IPS DF 4.7 (cell line): ENCODE measurements around the gene RGS17.

Experiments
- DNase-seq: peaks from one replicate; pipeline ENCODE4 v3.0.0-alpha.2; 2013; ENCODE audit warnings: low spot score; ENCODE audit errors: extremely low read depth

RGS17 gene

DNA sequence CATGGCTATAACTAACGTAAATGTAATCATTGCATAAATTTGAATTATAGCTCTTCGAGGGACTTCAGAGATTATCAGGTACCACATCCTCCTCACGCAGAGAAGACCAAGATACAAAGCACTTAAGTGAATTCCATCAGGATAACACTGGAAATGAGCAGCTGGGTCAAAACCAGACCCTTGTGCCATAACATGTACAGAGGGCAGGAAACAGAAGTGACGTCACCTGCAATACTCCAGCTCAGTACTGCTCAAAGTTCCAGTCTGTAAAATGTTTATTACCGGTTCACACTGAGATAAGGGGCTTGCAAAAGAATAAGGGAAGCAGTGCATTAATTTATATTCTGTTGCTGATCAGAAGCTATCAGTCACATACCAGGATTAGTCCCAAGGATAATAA is 45.8 kb downstream of the RGS17 start:
- no peak for DNase-seq

GRCh38 chr6:153084393-153084792 is 46.7 kb downstream of the RGS17 start:
- no peak for DNase-seq

GRCh38 chr6:153083869-153084268 is 47.2 kb downstream of the RGS17 start:
- DNase-seq = no peak

GRCh38 chr6:153081914-153082313 is 49.2 kb downstream of the RGS17 start:
- no peak for DNase-seq

DNA sequence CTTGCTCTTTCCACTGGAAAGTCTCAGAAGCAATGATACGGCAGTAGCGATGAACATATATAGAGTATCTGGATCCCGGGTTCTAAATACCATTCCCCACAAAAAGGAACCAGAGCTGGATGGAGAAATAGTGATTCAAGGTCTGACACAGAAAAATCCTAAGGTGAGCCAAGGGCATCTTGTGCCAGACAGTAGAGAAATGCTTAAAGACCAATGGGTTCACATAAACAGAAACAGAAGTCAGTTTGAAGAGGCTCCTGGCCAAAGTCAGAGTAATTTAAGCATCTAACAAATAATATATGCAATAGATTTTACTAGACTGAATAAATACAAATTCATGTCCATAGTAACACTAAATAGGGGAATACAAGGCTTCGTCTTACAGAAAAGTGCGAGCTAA is 54.7 kb downstream of the RGS17 start:
- DNase-seq = no peak

GRCh38 chr6:153074761-153075160 is 56.3 kb downstream of the RGS17 start:
- DNase-seq = no peak

- no peak for DNase-seq
Measured at GRCh38 chr6:153073841-153074240, 57.2 kb downstream of the RGS17 start.

GRCh38 chr6:153070756-153071155 is 60.3 kb downstream of the RGS17 start:
- DNase-seq = no peak

DNA sequence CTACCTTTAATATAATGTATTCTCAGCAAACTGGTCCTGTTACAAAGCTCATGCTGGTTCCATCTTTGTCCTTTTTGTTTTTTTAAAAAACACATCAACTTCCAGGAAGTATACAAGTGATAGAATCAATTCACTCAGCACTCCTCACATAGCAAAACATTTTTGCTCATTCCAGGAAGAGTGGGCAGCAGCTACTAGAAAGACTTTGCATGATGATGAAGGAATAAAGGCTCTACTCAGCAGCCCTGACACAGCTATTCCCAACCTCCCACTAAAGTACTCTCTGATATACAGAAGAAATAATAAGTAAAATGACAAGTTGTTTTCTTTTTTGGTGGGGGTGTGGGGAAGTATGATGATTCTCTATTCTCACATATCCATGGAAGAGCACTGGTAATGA is 61.2 kb downstream of the RGS17 start:
- DNase-seq = no peak

- no peak for DNase-seq
Measured at GRCh38 chr6:153065222-153065621, 65.9 kb downstream of the RGS17 start.

DNA sequence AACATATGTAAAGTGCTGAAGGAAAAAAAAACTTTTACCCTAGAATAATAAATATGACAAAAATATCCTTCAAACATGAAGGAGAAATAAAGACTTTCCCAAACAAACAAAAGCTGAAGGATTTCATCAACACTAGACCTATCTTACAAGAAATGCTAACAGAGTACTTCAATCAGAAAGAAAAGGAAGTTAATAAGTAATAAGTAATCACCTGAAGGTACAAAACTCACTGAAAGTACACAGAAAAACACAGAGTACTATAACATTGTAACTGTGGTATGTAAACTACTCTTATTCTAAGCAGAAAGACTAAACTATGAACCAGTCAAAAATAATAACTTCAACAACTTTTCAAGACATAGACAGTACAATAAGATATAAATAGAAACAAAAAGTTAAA is 67.1 kb downstream of the RGS17 start:
- DNase-seq = no peak

GRCh38 chr6:153062516-153062915 is 68.6 kb downstream of the RGS17 start:
- no peak for DNase-seq

- peak; percentile 5 for DNase-seq
Measured at GRCh38 chr6:153059757-153060156, 71.3 kb downstream of the RGS17 start.

GRCh38 chr6:153059311-153059710 is 71.8 kb downstream of the RGS17 start:
- no peak for DNase-seq

GRCh38 chr6:153058909-153059308 is 72.2 kb downstream of the RGS17 start:
- no peak for DNase-seq

DNA sequence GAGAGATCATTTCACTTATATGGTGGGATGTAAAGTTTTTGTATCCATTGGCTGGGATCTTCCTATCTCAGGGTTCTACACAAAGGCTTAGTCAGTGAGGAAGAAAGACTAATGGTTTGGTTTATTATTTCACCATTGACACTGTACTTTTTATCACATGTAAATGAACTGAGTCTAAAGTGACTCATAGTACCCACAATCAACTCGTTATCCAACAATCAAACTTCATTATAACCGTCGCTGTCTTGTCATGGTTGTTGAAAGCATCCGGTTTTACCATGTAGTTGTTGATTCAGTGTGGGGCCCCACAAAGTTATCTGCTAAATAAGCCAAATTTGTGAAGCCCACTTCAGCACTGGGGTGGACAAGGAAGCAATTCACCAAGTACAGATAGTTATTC is 72.8 kb downstream of the RGS17 start:
- DNase-seq = no peak

DNA sequence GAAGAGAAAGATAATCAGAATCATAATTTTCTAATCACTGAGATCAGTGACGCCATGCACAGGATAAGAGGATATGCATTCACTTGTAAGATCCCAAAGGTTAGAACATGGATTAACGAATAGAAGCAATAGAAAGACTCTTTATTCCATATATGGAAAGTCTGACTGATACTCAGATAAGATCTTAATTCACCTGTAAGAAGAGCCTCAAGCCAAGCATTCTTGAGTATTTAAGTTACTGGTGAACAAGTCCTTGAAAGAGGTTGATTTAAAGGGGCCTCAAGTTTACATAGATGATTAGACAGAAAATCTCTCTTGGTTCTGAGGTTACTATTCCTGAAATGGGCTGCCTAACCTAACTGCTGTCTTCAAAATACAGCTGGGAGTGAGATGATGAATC is 74.8 kb downstream of the RGS17 start:
- no peak for DNase-seq

- no peak for DNase-seq
Measured at GRCh38 chr6:153051801-153052200, 79.3 kb downstream of the RGS17 start.

- DNase-seq = no peak
Measured at GRCh38 chr6:153048631-153049030, 82.5 kb downstream of the RGS17 start.

- no peak for DNase-seq
Measured at GRCh38 chr6:153047386-153047785, 83.7 kb downstream of the RGS17 start.

- no peak for DNase-seq
Measured at GRCh38 chr6:153045271-153045670, 85.8 kb downstream of the RGS17 start.

DNA sequence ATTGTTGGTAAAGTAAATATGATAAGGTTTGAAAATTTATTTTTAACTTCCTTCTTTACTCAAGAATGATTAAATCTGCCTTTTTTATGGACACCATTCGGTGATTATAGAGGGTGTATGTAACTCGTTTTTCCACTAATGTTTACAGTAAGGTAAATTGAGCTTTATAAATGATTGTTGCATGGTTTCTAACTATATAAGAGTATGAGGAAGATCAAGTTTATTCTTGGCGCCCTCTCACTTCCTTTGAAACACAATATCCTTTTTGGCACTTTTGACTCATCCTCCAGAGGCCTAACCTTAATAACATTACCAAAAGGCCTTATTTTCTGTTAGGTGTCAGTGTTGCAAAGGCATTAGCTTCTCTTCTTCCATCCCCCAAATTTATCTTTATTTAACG is 86.8 kb downstream of the RGS17 start:
- no peak for DNase-seq

- DNase-seq = no peak
Measured at GRCh38 chr6:153043719-153044118, 87.4 kb downstream of the RGS17 start.

DNA sequence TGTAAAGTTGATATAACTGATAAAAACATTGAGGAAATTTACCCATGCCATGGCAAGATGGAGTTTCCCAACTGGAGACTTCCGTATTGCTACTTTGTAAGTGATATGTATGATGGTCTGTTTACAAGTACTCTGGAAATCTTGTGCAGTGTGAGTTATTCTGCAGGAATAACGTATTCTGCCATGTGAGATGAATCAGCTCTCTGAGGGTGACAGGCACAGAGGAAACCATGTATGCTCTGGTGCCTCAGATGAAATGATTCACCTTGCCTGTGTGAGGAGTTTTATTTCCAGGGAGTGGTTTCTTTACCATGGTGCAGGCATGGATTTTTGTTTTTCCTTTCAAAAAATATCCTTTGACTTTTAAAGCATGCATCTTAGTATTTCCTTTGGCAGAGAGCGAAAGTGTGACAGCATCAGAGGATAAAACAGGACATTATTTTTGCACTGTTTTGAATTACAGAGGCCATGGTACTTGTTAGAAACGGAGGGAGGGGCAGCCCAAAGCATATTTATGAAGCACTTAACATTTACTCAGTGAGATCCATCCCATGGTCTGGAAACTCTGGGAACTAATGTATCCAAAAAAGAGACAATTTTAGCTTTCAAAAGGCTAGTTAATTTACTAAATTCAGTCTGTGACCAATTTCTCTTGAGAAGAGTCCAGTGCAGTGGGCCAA is 92.6 kb downstream of the RGS17 start:
- no peak for DNase-seq
